Activated CD4-positive, alpha-beta memory T cell treated with anti-CD3 and anti-CD28 coated beads for 36 hours (primary cell): Measurements from ENCODE around the gene SGK2. TPM values are rescaled to one million over a fixed set of nuclear protein-coding genes. Genes with fewer than 3 reads are reported as not detected.

Source experiments
- CTCF ChIA-PET: fragments of 350-600 bp; sonication (Branson Sonifier 250); formaldehyde crosslinking; loops from one replicate; lab custom pipeline; 2021; ENCODE audit warnings: antibody characterized with exemption, inconsistent platforms; lab: Charles Lee
- POLR2A ChIA-PET: fragments of 350-600 bp; sonication (Branson Sonifier 250); formaldehyde crosslinking; loops from one replicate; lab custom pipeline; 2021; ENCODE audit warnings: antibody characterized with exemption; lab: Charles Lee
- DNase-seq: peaks from one replicate; pipeline ENCODE4 v3.0.0-alpha.2; 2020
- H3K27ac Mint-ChIP-seq: one replicate; pipeline ENCODE4 v1.8.0; 2021; ENCODE audit warnings: mixed read lengths
- H3K27me3 Mint-ChIP-seq: one replicate; pipeline ENCODE4 v1.8.0; 2021; ENCODE audit warnings: mixed read lengths
- H3K36me3 Mint-ChIP-seq: one replicate; pipeline ENCODE4 v1.8.0; 2021; ENCODE audit warnings: mixed read lengths
- H3K4me1 Mint-ChIP-seq: one replicate; pipeline ENCODE4 v1.8.0; 2021; ENCODE audit warnings: low read depth, mixed read lengths
- H3K4me3 Mint-ChIP-seq: one replicate; pipeline ENCODE4 v1.8.0; 2021; ENCODE audit warnings: mild to moderate bottlenecking, mixed read lengths
- H3K9me3 Mint-ChIP-seq: one replicate; pipeline ENCODE4 v1.8.0; 2021; ENCODE audit warnings: mixed read lengths
- intact Hi-C: fragments of 100-400 bp; cut with micrococcal nuclease; formaldehyde crosslinking; loops from one replicate; pipeline ENCODE4 v1.15.1; 2023
- total RNA-seq, 2 experiments: library from RNA; stranded (reverse); gene quantifications; one replicate each; pipeline ENCODE4 v1.2.3, GENCODE V29; 2021

SGK2 gene
- under 1 TPM; 0.62 to 0.87 TPM for total RNA-seq

DNA sequence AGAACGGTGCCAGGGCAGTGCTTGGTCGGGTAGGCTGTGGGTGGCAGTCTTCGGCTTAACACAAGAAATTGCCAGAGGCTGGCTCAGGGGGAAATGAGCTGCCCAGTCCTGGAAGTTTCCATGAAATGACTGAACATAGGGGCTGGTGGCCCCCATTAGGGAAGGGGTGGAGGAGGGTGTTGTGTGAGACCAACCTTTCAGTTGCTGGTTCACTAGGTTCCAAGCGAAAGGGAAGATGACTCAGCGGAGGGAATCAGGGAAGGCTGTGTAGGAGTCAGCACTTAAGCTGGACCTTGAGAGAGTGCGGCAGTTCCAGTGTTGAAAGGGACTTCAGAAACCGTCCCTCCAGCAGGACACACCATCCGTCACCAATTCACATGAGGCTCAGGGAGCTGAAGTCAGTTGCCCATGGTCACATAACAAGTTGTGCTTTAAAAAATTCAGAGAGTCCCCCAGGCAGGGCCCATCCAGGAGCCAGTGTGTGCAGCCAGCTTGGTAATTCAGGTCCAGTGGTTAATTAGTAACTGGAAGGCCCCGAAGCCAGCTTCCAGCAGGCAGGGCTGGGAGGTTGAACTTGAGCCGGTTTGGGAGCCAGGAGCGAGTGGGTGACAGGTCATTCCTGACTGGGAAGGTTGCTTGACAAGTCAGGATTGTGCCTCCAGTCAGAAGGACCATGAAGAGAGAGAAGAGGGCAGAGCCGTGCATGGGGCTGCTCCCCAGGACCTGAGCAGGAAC is at the start of gene SGK2:
Gene SGK2 (plus strand): TSS at position 616 of the 735 bp plus-strand sequence. CDS start 7,469 bp downstream, outside the sequence.
- ChIA-PET POLR2A (no interaction called here), CTCF (interaction anchor here (1.9 kb wide), 1 partner anchor 21 kb away, joined by 5 read pairs; no protein-coding TSS in a partner anchor)
- Mint-ChIP-seq H3K9me3 (no peaks in the 10 kb centered on the region), H3K4me1 (no peaks in the 10 kb centered on the region), H3K27ac (no peak within 1 kb of the TSS), H3K36me3 (no peaks in the 10 kb centered on the region), H3K27me3 (no peaks in the 10 kb centered on the region), H3K4me3 (no peak within 1 kb of the TSS)
- intact Hi-C loops: no loop called here
- no peak for DNase-seq

DNA sequence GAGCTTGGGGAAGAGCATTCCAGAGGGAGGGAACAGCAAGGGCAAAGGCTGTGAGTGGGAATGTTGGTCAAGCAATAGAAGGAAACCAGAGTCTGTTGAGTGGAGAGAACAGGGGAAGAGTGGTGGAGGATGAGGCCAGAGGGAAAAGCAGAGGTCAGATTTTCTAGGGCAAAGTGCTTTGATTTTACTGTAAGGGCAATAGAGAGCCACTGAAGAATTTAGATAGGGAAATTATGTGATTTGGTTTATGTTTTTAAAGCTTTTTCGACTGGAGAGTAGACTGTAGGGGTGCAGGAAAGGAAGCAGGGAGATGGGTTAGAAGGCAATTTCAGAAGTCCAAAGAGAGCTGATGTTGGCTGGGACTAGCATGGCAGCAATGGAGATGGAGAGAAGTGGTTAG is 46.9 kb upstream of the SGK2 start:
- intact Hi-C loops: no loop called here
- POLR2A ChIA-PET: no interaction called here

DNA sequence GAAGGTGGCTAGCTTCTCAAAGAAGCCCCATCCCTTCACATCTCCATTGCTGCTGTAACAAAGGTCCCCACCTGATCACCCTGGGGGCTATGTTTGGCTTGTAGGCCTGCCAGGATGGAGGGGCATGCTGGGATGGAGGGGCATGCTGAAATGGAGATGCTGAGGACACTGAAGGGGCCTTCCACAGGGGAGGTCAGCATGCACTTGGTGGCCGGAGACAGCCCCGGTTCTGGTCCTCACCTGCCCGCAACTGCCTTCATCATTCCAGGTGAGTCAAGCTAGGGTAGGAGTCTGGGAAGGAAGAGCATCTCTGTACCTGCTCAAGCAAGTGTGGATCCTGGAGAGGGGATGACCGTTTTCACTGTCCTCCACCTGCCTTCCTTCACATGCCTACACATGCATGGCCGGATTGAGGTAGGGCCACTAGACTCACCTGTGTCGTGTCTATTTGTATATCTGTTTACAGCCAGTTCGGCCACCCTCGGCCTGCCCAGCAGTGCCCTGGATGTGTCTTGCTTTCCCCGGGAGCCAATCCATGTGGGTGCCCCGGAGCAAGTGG is 45.4 kb upstream of the SGK2 start:
- H3K27ac Mint-ChIP-seq: no peak overlapping the region
- peaks cover 12% of the 10 kb centered on the region for H3K27me3 Mint-ChIP-seq
- H3K9me3 Mint-ChIP-seq: no peaks in the 10 kb centered on the region
- ChIA-PET CTCF (interaction anchor here (1.7 kb wide), 1 partner anchor 50 kb away, joined by 3 read pairs; no protein-coding TSS in a partner anchor), POLR2A (interaction anchor here (2.2 kb wide), 1 partner anchor 56 kb away, joined by 11 read pairs; the partner anchor contains the start of gene SRSF6)
- DNase-seq: no peak
- H3K36me3 Mint-ChIP-seq: no peaks in the 10 kb centered on the region
- peaks cover 16% of the 10 kb centered on the region for H3K4me1 Mint-ChIP-seq
- peak overlapping the region; percentile 87 for H3K4me3 Mint-ChIP-seq
- intact Hi-C loops: no loop called here

More for the DNA sequence above, 46.9 kb upstream of the SGK2 start:
- H3K27ac Mint-ChIP-seq: no peak overlapping the region
- CTCF ChIA-PET: no interaction called here
- peaks cover 18% of the 10 kb centered on the region for H3K4me1 Mint-ChIP-seq
- H3K27me3 Mint-ChIP-seq: peaks cover 17% of the 10 kb centered on the region
- no peak overlapping the region for H3K4me3 Mint-ChIP-seq
- no peaks in the 10 kb centered on the region for H3K9me3 Mint-ChIP-seq
- no peaks in the 10 kb centered on the region for H3K36me3 Mint-ChIP-seq
- DNase-seq: no peak

DNA sequence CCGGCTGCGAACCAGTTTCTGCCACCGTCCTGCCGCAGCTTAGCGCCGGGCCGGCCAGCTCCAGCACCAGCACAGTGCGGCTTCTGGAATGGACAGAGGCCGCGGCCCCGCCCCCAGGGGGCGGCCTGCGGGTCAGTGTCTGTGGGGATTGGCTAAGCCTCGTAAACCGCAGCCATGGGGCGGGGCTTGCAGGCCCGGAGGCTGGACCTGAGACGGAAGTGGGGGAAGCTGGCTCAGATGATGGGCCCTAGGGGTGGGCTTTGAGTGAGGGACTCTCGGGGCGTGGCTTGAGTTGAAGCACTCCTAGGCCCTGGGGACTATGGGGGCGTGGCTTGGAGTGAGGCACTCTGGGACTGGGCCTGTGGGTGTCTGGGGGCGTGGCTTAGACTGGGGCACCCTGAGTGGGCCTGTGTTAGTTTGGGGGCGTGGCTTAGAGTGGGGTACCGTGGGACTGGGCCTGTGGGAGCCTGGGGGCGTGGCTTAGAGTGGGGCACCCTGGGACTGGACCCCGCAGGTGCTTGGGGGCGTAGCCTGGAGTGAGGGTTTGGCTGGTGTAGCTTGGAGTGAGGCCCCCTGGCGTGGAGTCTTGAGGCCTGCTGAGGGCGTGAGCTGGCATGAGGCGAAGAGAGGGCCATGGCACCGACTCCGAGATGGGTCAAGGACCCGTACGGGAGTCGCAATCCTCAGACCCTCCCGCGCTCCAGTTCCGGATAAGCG is 44.7 kb upstream of the SGK2 start:
- peak; percentile 96 for DNase-seq
- Mint-ChIP-seq H3K36me3 (no peaks in the 10 kb centered on the region), H3K9me3 (no peaks in the 10 kb centered on the region), H3K4me1 (peaks cover 14% of the 10 kb centered on the region), H3K4me3 (peak overlapping the region; percentile 87), H3K27me3 (peaks cover 5% of the 10 kb centered on the region), H3K27ac (peak overlapping the region; percentile 81)
- POLR2A ChIA-PET: interaction anchor here (2.2 kb wide), 1 partner anchor 57 kb away, joined by 11 read pairs; the partner anchor contains the start of gene SRSF6
- intact Hi-C loops: loop anchor here (1.0 kb wide), 3 partner anchors 57 to 152 kb away; partner anchors contain the start of genes IFT52 and SRSF6
- CTCF ChIA-PET: interaction anchor here (0.9 to 1.7 kb wide), 2 partner anchors 50 to 236 kb away, joined by 3 read pairs; no protein-coding TSS in a partner anchor

DNA sequence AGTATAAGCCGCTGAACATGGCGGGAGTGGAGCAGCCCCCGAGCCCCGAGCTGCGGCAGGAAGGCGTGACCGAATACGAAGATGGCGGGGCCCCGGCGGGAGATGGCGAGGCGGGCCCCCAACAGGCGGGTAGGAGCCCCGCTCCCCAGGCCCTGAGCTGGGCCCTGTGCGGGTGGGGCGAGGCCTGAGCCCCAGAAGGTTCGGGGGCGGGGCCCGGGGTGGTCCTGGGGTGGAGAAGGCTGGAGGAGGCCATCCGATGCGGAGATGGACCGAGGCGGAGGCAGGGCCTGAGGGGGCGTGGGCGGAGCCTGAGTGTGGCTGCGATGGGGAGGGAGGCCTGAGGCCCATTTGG is 44.2 kb upstream of the SGK2 start:
- Mint-ChIP-seq H3K4me3 (peak overlapping the region; percentile 87), H3K27me3 (no peaks in the 10 kb centered on the region), H3K9me3 (no peaks in the 10 kb centered on the region), H3K27ac (peak overlapping the region; percentile 81), H3K4me1 (peaks cover 14% of the 10 kb centered on the region), H3K36me3 (no peaks in the 10 kb centered on the region)
- intact Hi-C loops: loop anchor here (1.0 kb wide), 3 partner anchors 57 to 152 kb away; partner anchors contain the start of genes IFT52 and SRSF6
- DNase-seq: no peak
- CTCF ChIA-PET: interaction anchor here (0.6 to 1.7 kb wide), 3 partner anchors 8 to 236 kb away, joined by 3 read pairs; no protein-coding TSS in a partner anchor
- POLR2A ChIA-PET: interaction anchor here (2.2 kb wide), 1 partner anchor 57 kb away, joined by 11 read pairs; the partner anchor contains the start of gene SRSF6

DNA sequence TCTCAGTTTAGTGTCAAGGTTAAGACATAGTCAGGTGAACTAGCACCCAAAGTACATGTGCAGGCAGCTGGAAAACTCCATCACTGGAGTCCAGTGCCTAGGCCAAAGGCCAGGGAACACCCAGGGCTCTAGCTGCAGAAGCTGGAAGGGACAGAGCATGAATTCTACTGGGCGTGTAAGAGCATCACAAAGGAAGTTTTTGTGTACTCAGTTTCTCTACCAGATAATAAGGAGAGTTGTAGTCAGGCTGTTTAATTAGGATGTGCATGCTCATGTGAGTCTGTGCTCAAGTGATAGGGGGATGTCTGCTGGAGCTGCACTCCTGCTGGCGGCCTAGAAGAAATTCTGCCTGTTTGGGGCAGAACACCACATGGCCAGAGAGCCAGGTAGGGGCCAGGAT is 43.2 kb upstream of the SGK2 start:
- Mint-ChIP-seq H3K36me3 (no peaks in the 10 kb centered on the region), H3K9me3 (peaks cover 4% of the 10 kb centered on the region), H3K27me3 (no peaks in the 10 kb centered on the region), H3K4me3 (peak overlapping the region; percentile 13), H3K4me1 (peaks cover 14% of the 10 kb centered on the region), H3K27ac (no peak overlapping the region)
- POLR2A ChIA-PET: interaction anchor here (0.9 to 2.2 kb wide), 2 partner anchors 58 kb away, joined by 3 to 11 read pairs; partner anchors contain the start of gene SRSF6
- DNase-seq: no peak
- intact Hi-C loops: no loop called here
- CTCF ChIA-PET: no interaction called here

DNA sequence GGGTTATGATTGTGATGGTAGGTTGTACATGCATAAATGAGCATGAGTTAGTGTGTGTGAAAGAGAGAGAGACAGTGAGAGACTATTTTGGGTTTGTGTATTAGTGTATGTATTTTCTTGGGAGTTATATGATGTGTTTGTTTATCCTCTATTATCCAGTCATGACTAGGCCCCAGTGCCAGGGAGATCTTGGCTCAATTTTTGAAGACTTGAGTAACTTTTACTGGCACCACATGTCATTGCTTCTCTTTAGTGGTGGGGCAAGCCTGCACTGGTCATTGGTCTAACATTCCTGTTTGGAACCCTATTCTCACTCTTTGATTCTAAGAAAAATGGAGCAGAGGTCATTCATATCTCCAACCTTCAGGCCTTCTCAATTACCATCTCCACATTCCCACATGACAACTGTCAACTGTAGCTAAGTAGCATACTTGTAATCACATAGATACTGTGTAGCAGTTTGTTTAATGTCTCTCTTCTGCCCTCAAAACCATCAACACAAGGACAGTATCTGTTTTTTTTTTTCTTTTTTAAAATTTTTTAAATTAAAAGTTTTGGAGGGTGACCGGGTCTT is 42.5 kb upstream of the SGK2 start:
- H3K27me3 Mint-ChIP-seq: no peaks in the 10 kb centered on the region
- H3K27ac Mint-ChIP-seq: no peak overlapping the region
- peaks cover 14% of the 10 kb centered on the region for H3K4me1 Mint-ChIP-seq
- ChIA-PET POLR2A (interaction anchor here (0.7 to 0.9 kb wide), 2 partner anchors 59 to 319 kb away, joined by 3 to 5 read pairs; no protein-coding TSS in a partner anchor), CTCF (no interaction called here)
- no peaks in the 10 kb centered on the region for H3K36me3 Mint-ChIP-seq
- peaks cover 4% of the 10 kb centered on the region for H3K9me3 Mint-ChIP-seq
- intact Hi-C loops: no loop called here
- DNase-seq: no peak
- no peak overlapping the region for H3K4me3 Mint-ChIP-seq

DNA sequence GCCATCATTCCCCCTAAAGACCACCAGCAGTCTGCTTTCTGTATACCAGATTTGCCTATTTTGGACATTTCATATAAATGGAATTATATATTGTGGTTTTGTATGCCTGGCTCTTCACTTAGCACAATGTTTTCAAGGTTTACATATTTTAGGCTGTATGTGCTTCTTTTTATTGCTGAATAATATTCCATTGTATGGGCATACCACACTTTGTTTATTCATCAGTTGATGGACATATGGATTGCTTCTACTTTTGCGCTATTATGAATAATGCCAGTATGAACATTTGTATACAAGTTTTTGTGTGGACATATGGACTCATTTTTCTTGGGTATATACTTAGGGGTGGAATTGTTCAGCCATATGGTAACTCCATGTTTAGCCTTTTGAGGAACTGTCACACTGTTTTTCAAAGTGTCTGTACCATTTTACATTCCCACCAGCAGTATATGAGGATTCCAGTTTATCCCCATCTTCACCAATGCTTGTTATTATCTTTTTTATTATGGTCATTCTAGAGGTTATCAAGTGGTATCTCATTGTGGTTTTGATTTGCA is 38.7 kb upstream of the SGK2 start:
- Mint-ChIP-seq H3K27me3 (no peaks in the 10 kb centered on the region), H3K9me3 (peaks cover 7% of the 10 kb centered on the region), H3K27ac (no peak overlapping the region), H3K4me3 (no peak overlapping the region), H3K36me3 (no peaks in the 10 kb centered on the region), H3K4me1 (peaks cover 13% of the 10 kb centered on the region)
- POLR2A ChIA-PET: no interaction called here
- intact Hi-C loops: no loop called here
- CTCF ChIA-PET: no interaction called here
- no peak for DNase-seq

DNA sequence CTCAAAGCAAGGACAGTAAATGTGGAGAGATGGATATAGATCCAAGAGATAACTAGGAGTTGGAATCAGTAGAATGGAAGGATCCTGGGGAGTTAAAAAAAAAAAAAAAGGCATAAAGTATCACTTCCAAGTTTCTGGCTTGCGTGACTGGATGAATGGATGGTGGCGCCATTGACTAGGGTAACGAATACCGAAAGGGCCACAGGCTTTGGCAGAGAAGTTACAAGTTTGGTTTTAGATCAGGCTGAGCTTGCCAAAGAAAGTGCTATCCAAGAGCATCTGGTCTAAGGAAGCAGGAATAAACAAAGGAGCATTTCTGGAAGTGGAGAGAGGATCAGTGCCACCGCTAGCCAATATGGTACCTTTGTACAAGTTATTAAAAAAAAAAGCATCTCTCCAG is 33.8 kb upstream of the SGK2 start:
- no peak for DNase-seq
- Mint-ChIP-seq H3K9me3 (peaks cover 4% of the 10 kb centered on the region), H3K27ac (no peak overlapping the region), H3K4me1 (no peaks in the 10 kb centered on the region), H3K4me3 (no peak overlapping the region), H3K36me3 (no peaks in the 10 kb centered on the region), H3K27me3 (no peaks in the 10 kb centered on the region)
- ChIA-PET POLR2A (no interaction called here), CTCF (no interaction called here)
- intact Hi-C loops: no loop called here

DNA sequence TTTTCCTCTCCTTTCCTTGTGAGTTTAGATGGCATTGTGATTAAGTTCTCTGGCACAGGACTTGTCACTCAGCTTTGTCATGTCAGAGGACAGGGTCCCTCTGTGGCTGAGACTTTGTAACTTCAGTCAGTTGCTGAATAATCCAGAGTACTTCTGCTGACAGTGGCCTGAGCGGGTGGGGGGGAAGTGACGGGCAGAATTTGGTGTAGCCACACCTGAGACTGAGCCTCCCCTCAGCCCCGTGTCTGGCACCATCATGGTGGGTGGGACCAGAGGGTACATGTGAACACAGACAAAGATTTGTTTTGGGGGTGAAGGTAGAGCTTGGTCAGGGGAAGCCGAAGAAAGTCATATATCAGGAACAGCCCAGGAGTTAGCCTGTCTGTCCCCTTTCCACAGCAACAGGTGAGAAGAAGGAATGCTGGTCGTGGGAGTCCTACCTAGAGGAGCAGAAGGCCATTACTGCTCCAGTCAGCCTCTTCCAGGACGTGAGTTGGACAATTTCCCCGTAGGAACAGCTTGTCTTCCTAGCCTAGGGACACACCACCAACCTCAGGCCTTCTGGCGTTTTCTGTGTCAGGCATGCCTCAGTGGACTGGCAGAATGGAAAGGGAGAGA is 30.5 kb upstream of the SGK2 start:
- DNase-seq: no peak
- peaks cover 2% of the 10 kb centered on the region for H3K9me3 Mint-ChIP-seq
- POLR2A ChIA-PET: no interaction called here
- no peaks in the 10 kb centered on the region for H3K36me3 Mint-ChIP-seq
- no peaks in the 10 kb centered on the region for H3K4me1 Mint-ChIP-seq
- intact Hi-C loops: no loop called here
- H3K27me3 Mint-ChIP-seq: no peaks in the 10 kb centered on the region
- CTCF ChIA-PET: interaction anchor here (0.9 to 3.1 kb wide), 2 partner anchors 10 to 12 kb away, joined by 3 to 21 read pairs; no protein-coding TSS in a partner anchor
- no peak overlapping the region for H3K27ac Mint-ChIP-seq
- H3K4me3 Mint-ChIP-seq: no peak overlapping the region

DNA sequence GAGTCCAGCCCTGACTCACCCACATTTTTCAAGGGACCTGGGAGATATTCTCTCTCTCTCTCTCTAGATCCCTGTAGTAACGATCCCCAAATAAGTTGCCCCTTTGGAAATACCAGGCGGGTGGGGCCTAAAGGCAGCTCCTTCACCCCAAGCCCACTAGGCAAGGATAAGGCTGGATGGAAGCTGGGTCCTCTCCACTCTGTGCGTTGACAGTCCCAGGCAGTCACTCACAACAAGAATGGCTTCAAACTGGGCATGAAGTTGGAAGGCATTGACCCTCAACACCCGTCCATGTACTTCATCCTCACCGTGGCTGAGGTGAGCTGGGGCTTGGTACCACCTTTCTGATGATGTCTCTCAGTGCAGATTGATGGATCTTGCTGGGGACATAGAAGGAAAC is 29.8 kb upstream of the SGK2 start:
- H3K4me3 Mint-ChIP-seq: no peak overlapping the region
- no peaks in the 10 kb centered on the region for H3K4me1 Mint-ChIP-seq
- H3K36me3 Mint-ChIP-seq: no peaks in the 10 kb centered on the region
- no peak for DNase-seq
- peaks cover 2% of the 10 kb centered on the region for H3K9me3 Mint-ChIP-seq
- H3K27me3 Mint-ChIP-seq: no peaks in the 10 kb centered on the region
- intact Hi-C loops: no loop called here
- no peak overlapping the region for H3K27ac Mint-ChIP-seq
- ChIA-PET CTCF (interaction anchor here (1.1 to 3.1 kb wide), 2 partner anchors 9 to 11 kb away, joined by 3 to 21 read pairs; no protein-coding TSS in a partner anchor), POLR2A (no interaction called here)
